Mesenchymal stem cell (in vitro differentiated cells and primary cell): ENCODE results near the gene S100A10.
A peak's percentile ranks its signal among the peaks of the same experiment; 100 is the strongest.

Experiments
- DNase-seq: peaks from one replicate; pipeline ENCODE4 v3.0.0-alpha.2; 2013
- H2AFZ ChIP-seq: one replicate; pipeline ENCODE4 v1.6.1; 2013; ENCODE audit warnings: low read depth, mild to moderate bottlenecking, control low read depth, inconsistent platforms, low read length, moderate library complexity
- H2AK5ac ChIP-seq: 2 replicates; pipeline ENCODE4 v1.6.1; 2013; ENCODE audit warnings: low read length, moderate library complexity, mild to moderate bottlenecking, inconsistent platforms; ENCODE audit not compliant: severe bottlenecking
- H2BK120ac ChIP-seq: one replicate; pipeline ENCODE4 v1.6.1; 2013; ENCODE audit warnings: low read depth, mild to moderate bottlenecking, inconsistent platforms, low read length, moderate library complexity
- H2BK12ac ChIP-seq, 2 experiments: one replicate each; pipeline ENCODE4 v1.6.1; 2013; ENCODE audit warnings: inconsistent platforms in 2 of 2, low read length in 2 of 2, mild to moderate bottlenecking in 2 of 2, moderate library complexity in 2 of 2, control low read depth in 1 of 2
- H2BK15ac ChIP-seq: one replicate; pipeline ENCODE4 v1.6.1; 2013; ENCODE audit warnings: mild to moderate bottlenecking, low read depth, inconsistent platforms; ENCODE audit not compliant: poor library complexity, severe bottlenecking
- H2BK5ac ChIP-seq: 2 replicates; pipeline ENCODE4 v1.6.1; 2013; ENCODE audit warnings: low read depth, mild to moderate bottlenecking, low read length, control low read depth, inconsistent platforms; ENCODE audit not compliant: poor library complexity, severe bottlenecking
- H3K14ac ChIP-seq, 2 experiments: one replicate each; pipeline ENCODE4 v1.6.1; 2013; ENCODE audit warnings: inconsistent platforms in 2 of 2, low read length in 2 of 2, control low read depth in 1 of 2, mild to moderate bottlenecking in 1 of 2, moderate library complexity in 1 of 2
- H3K18ac ChIP-seq, 2 experiments: one replicate each; pipeline ENCODE4 v1.6.1; 2013; ENCODE audit warnings: inconsistent platforms in 2 of 2, low read length in 2 of 2, control low read depth in 1 of 2, low read depth in 1 of 2, mild to moderate bottlenecking in 1 of 2
- H3K23ac ChIP-seq, 2 experiments: one replicate each; pipeline ENCODE4 v1.6.1; 2013; ENCODE audit warnings: inconsistent platforms in 2 of 2, low read length in 2 of 2, mild to moderate bottlenecking in 2 of 2, moderate library complexity in 2 of 2, control low read depth in 1 of 2
- H3K27ac ChIP-seq: 2 replicates; pipeline ENCODE4 v1.5.1; 2013; ENCODE audit warnings: mild to moderate bottlenecking, moderate library complexity, low read length, control low read depth, inconsistent platforms; ENCODE audit not compliant: poor library complexity, severe bottlenecking
- H3K27me3 ChIP-seq, 2 experiments: 2 replicates each; pipeline versions ENCODE4 v1.6.1 to v1.7.0; 2013; ENCODE audit warnings: low read length in 2 of 2, mild to moderate bottlenecking in 2 of 2, moderate library complexity in 2 of 2, control low read depth in 1 of 2, inconsistent platforms in 1 of 2; ENCODE audit not compliant: control insufficient read depth in 1 of 2, insufficient read depth in 1 of 2
- H3K36me3 ChIP-seq, 2 experiments: 2 replicates each; pipeline versions ENCODE4 v1.6.1 to v1.7.0; 2013; ENCODE audit warnings: low read length in 2 of 2, control low read depth in 1 of 2, inconsistent platforms in 1 of 2, low read depth in 1 of 2, mild to moderate bottlenecking in 1 of 2; ENCODE audit not compliant: insufficient read depth in 2 of 2, control insufficient read depth in 1 of 2
- H3K4ac ChIP-seq, 2 experiments: one replicate each; pipeline ENCODE4 v1.6.1; 2013; ENCODE audit warnings: inconsistent platforms in 2 of 2, low read length in 2 of 2, mild to moderate bottlenecking in 2 of 2, moderate library complexity in 2 of 2, control low read depth in 1 of 2, low read depth in 1 of 2
- H3K4me1 ChIP-seq: 2 replicates; pipeline ENCODE4 v1.6.1; 2013; ENCODE audit warnings: low read depth, low read length, control low read depth; ENCODE audit not compliant: control insufficient read depth, insufficient read depth
- H3K4me2 ChIP-seq: 2 replicates; pipeline ENCODE4 v1.6.1; 2013; ENCODE audit warnings: low read length, mild to moderate bottlenecking, inconsistent platforms; ENCODE audit not compliant: poor library complexity, severe bottlenecking
- H3K4me3 ChIP-seq, 2 experiments: 2 replicates each; pipeline versions ENCODE4 v1.5.1 to v1.7.0; 2013; ENCODE audit warnings: low read length in 2 of 2, mild to moderate bottlenecking in 2 of 2, control low read depth in 1 of 2, low read depth in 1 of 2; ENCODE audit not compliant: insufficient read depth in 1 of 2
- H3K79me1 ChIP-seq: replicated peaks from 2 replicates; pipeline ENCODE4 v1.6.1; 2013; ENCODE audit warnings: mild to moderate bottlenecking, control low read depth, low read length, inconsistent platforms; ENCODE audit not compliant: poor library complexity, severe bottlenecking
- H3K9ac ChIP-seq: 2 replicates; pipeline ENCODE4 v1.7.0; 2013; ENCODE audit warnings: mild to moderate bottlenecking, low read length, moderate library complexity
- H3K9me3 ChIP-seq: 2 replicates; pipeline ENCODE4 v1.7.0; 2013; ENCODE audit warnings: mild to moderate bottlenecking, low read length; ENCODE audit not compliant: control insufficient read depth
- H4K8ac ChIP-seq: one replicate; pipeline ENCODE4 v1.6.1; 2013; ENCODE audit warnings: inconsistent platforms, mild to moderate bottlenecking, low read length, moderate library complexity
- H4K91ac ChIP-seq: one replicate; pipeline ENCODE4 v1.6.1; 2013; ENCODE audit warnings: mild to moderate bottlenecking, low read length, inconsistent platforms
- WGBS: methylation state at CpG from one replicate; pipeline ENCODE4 v1.1.7; 2013; ENCODE audit warnings: mixed read lengths; 5-methylcytosine and 5-hydroxymethylcytosine counted together

Gene S100A10

DNA sequence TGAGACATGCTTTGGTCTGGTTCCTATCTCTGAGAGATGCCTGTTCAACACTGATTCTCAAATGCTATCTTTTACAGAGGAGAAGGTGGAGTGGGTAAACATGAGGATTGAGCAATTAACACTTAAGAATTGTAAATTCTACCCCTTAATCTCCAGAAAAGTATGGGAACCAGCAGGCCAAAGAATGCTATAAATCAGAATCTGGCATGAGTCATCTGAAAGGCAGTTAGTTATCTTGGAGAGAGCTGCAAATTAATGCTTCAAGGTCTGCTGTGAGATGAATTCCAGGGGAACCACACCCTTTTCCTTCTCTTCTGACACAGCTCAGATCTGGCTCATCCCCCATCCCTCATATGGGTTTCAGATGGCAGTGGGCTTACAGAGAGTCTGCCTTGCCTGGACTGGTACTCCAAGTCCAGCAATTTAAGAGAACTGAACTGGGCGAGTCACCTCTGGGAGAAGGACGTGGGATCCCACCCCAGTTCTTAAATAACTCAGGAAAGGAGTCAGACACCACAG, 5.2 kb downstream of the S100A10 start:
- H2AFZ ChIP-seq, result no peak overlapping the region
- DNase-seq, result peak; percentile 81
- H4K91ac ChIP-seq, result no peak overlapping the region
- no peak overlapping the region for H2BK15ac ChIP-seq
- H2AK5ac ChIP-seq, result peak overlapping the region; percentile 37
- no peak overlapping the region for H3K23ac ChIP-seq
- 6% methylated on average over 2 of the region's 2 CpGs for WGBS
- no peak overlapping the region for H3K14ac ChIP-seq
- H3K4me3 ChIP-seq, result peak overlapping the region in 1 of 2 experiments; percentile 68
- H2BK120ac ChIP-seq, result no peak overlapping the region
- no peaks in the 10 kb centered on the region for H3K9me3 ChIP-seq
- peaks cover 13% of the 10 kb centered on the region for H3K4me1 ChIP-seq
- H3K36me3 ChIP-seq, result peaks cover 11 to 46% of the 10 kb centered on the region in 2 experiments
- no peaks in the 10 kb centered on the region for H3K27me3 ChIP-seq
- H3K79me1 ChIP-seq, result peaks cover 6% of the 10 kb centered on the region
- peak overlapping the region; percentile 64 to 72 for H3K18ac ChIP-seq
- peak overlapping the region; percentile 31 for H3K4me2 ChIP-seq
- H4K8ac ChIP-seq, result no peak overlapping the region
- peak overlapping the region in 1 of 2 experiments; percentile 23 for H2BK12ac ChIP-seq
- no peak overlapping the region for H3K4ac ChIP-seq
- peak overlapping the region; percentile 77 for H2BK5ac ChIP-seq
- H3K9ac ChIP-seq, result peak overlapping the region; percentile 100
- H3K27ac ChIP-seq, result peak overlapping the region; percentile 96

DNA sequence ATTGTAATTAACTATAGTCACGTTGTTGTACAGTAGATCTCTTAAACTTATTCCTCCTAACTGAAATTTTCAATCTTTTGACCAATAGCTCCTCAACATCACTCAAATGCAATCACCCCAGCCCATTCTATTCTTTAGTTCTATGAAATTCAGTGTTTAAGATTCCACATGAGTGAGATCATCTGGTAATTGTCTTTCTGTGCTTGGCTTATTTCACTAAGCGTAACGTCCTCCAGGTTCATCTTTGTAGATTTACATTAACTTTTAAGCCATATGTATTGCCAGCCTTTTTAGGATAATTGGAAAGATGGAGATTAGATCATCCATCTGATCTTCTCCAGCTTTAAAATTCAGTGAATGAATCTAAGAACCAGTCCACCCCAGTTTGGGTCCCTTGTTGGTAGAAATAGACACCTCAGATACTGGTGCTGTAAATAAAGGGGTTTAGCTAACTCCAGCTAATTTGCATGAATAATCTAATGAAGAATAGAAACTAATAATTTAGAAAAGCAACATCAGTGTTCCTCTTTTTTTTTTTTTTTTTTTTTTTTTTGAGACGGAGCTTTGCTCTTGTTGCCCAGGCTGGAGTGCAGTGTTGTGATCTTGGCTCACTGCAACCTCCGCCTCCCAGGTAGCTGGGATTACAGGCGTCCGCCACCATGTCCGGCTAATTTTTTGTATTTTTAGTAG, 7.0 kb downstream of the S100A10 start:
- WGBS, result 82% methylated on average over 7 of the region's 8 CpGs
- H2BK120ac ChIP-seq, result no peak overlapping the region
- H3K27ac ChIP-seq, result peak overlapping the region; percentile 55
- H3K27me3 ChIP-seq, result no peaks in the 10 kb centered on the region
- peak overlapping the region; percentile 57 for H3K9ac ChIP-seq
- no peaks in the 10 kb centered on the region for H3K9me3 ChIP-seq
- H2AFZ ChIP-seq, result no peak overlapping the region
- no peak overlapping the region for H4K91ac ChIP-seq
- H3K18ac ChIP-seq, result no peak overlapping the region
- H2BK12ac ChIP-seq, result no peak overlapping the region
- no peak overlapping the region for H4K8ac ChIP-seq
- no peak overlapping the region for H3K23ac ChIP-seq
- no peak overlapping the region for H3K14ac ChIP-seq
- peaks cover 15% of the 10 kb centered on the region for H3K4me1 ChIP-seq
- peaks cover 16 to 63% of the 10 kb centered on the region in 2 experiments for H3K36me3 ChIP-seq
- no peak for DNase-seq
- no peak overlapping the region for H3K4me3 ChIP-seq
- H2AK5ac ChIP-seq, result no peak overlapping the region
- H3K4me2 ChIP-seq, result no peak overlapping the region
- H3K4ac ChIP-seq, result no peak overlapping the region
- peaks cover 10% of the 10 kb centered on the region for H3K79me1 ChIP-seq
- H2BK5ac ChIP-seq, result no peak overlapping the region
- H2BK15ac ChIP-seq, result no peak overlapping the region

DNA sequence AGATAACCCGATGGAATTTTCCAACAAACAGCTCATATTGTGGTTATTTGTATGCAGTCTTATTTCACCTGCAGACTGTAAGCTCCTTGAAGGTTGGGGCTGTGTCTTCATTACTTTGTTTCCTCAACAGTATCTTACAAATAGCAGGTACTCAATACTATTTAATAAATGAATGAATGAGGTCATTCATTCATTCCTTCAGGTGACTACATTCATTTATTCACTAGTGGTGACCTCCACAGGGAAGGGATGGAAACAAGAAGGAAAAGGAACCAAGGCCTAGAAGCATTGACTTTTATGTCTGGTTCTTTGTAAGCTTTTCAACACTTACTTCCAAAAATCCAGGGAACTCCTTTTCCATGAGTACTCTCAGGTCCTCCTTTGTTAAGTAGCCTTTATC, 7.9 kb downstream of the S100A10 start:
- 100% methylated on average over 1 of the region's 1 CpG for WGBS
- H3K14ac ChIP-seq, result no peak overlapping the region
- H2AK5ac ChIP-seq, result peak overlapping the region; percentile 42
- H3K4me2 ChIP-seq, result no peak overlapping the region
- no peak overlapping the region for H3K23ac ChIP-seq
- peak overlapping the region; percentile 57 for H3K9ac ChIP-seq
- no peaks in the 10 kb centered on the region for H3K9me3 ChIP-seq
- no peak overlapping the region for H2BK15ac ChIP-seq
- H2BK120ac ChIP-seq, result no peak overlapping the region
- H2BK5ac ChIP-seq, result no peak overlapping the region
- H3K4me1 ChIP-seq, result peaks cover 16% of the 10 kb centered on the region
- H3K79me1 ChIP-seq, result peaks cover 10% of the 10 kb centered on the region
- no peak overlapping the region for H3K4ac ChIP-seq
- no peaks in the 10 kb centered on the region for H3K27me3 ChIP-seq
- no peak for DNase-seq
- no peak overlapping the region for H3K18ac ChIP-seq
- H4K8ac ChIP-seq, result no peak overlapping the region
- H2AFZ ChIP-seq, result no peak overlapping the region
- no peak overlapping the region for H2BK12ac ChIP-seq
- H3K36me3 ChIP-seq, result peaks cover 16 to 72% of the 10 kb centered on the region in 2 experiments
- H3K4me3 ChIP-seq, result no peak overlapping the region
- peak overlapping the region; percentile 3 for H3K27ac ChIP-seq
- no peak overlapping the region for H4K91ac ChIP-seq

DNA sequence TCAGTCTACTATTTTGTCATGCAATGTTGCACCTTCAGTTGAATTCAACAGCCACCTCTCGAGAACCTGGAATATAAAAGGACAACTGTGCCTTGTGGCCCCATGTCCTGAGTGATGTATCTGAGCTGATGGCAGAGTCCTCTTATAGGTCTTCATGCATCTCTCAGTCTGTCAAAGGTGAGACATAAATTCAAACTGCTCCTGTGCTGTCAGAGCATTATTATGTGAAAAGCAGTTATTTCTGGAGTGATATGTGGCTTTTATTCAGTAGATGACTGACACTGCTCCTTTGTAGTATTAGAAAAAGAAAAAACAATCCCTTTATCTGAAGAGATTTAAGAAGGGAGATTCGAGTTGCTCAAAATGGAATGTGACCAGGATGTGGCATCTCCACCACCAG, 8.4 kb downstream of the S100A10 start:
- Histone ChIP-seq H3K4ac (no peak overlapping the region), H3K9me3 (no peaks in the 10 kb centered on the region), H2AK5ac (peak overlapping the region; percentile 42), H2BK12ac (no peak overlapping the region), H2AFZ (no peak overlapping the region), H3K27me3 (no peaks in the 10 kb centered on the region), H3K4me2 (no peak overlapping the region), H2BK15ac (no peak overlapping the region), H3K23ac (no peak overlapping the region), H4K8ac (no peak overlapping the region), H3K36me3 (peaks cover 16 to 69% of the 10 kb centered on the region in 2 experiments), H4K91ac (no peak overlapping the region), H3K27ac (no peak overlapping the region), H3K79me1 (peaks cover 10% of the 10 kb centered on the region), H3K18ac (no peak overlapping the region), H3K9ac (peak overlapping the region; percentile 57), H2BK120ac (no peak overlapping the region), H2BK5ac (no peak overlapping the region), H3K4me3 (peak overlapping the region in 1 of 2 experiments; percentile 9), H3K4me1 (peaks cover 16% of the 10 kb centered on the region), H3K14ac (no peak overlapping the region)
- 100% methylated on average over 2 of the region's 2 CpGs for WGBS
- DNase-seq, result no peak
